ENCODE measurements around the gene ACP3.
"Not testable (repeated sequence)": the region's sequence is repeated elsewhere in the genome, so short reads cannot be mapped to it uniquely, and the experiment has no call there.

ACP3 gene

GRCh38 chr3:132360717-132361116 is 43.5 kb downstream of the ACP3 start:
- no peak for DNase-seq (ENCODE audit: low spot score)

DNA sequence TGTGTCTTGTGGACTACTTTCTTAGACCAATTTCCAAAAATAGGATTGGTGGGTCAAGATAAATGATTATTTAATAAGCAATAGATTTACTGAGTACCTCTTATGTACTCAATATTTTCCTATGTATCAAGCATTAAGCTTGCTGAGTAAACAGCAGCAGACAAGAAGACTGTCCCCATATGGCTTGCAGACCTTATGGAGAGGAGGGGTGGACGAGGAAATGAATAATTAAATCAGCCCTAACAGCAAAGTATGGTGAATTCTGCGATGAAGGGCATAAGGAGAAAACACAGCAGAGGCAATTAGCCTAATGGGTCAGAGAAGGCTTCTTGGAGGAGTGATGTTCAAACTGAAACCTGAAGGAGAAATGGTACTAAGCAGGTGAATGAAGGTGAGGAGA is 45.1 kb downstream of the ACP3 start:
- DNase-seq (ENCODE audit: low spot score), result no peak

- DNase-seq (ENCODE audit: low spot score), result no peak
Observed at GRCh38 chr3:132368515-132368914, 51.3 kb downstream of the ACP3 start.

GRCh38 chr3:132368962-132369361 is 51.8 kb downstream of the ACP3 start:
- DNase-seq (ENCODE audit: low spot score), result no peak

DNA sequence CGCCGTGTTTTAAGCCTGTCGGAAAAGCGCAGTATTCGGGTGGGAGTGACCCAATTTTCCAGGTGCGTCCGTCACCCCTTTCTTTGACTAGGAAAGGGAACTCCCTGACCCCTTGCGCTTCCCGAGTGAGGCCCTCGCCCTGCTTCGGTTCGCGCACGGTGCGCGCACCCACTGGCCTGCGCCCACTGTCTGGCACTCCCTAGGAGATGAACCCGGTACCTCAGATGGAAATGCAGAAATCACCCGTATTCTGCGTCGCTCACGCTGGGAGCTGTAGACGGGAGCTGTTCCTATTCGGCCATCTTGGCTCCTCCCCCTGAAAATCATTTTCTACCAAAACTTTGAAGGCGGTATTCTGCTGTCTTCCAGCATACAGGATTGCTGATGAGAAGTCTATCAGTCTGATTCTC is 59.7 kb downstream of the ACP3 start:
- not testable (repeated sequence) for DNase-seq (ENCODE audit: low spot score)

DNA sequence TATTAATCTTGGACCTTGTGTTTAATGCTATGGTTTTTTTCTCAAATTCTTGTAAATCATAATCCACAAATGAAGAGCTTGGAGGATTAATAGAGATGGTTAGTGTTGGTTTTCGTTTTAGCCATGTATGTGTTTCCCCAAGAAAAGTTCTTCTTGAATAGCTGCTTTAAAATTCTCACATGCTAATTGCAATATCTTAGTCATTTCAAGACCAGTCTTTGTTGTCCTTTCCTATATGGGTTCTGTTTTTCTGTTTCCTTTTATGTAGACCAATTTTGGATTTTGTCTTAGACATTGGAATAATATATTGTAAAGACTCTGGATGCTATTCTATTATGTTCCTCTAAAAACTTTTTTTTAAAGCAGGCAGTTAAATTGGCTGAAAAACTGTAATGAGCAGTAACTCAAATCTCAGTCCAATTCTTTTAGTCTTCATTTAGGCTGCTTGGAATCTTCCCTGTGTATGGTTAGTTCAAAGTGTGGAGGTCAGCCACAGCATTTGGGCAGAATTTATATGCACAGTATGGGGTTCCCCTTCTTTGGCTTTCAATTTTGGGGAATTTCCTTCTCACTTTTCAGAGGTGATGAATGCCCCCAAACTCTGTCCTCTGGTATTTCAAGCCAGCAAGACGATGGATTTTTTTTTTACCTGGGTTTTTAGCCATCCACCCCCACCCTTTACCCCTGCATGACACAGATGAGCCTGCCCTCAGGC is 61.0 kb downstream of the ACP3 start:
- DNase-seq (ENCODE audit: low spot score), result no peak

- DNase-seq (ENCODE audit: low spot score), result no peak
Observed at GRCh38 chr3:132378846-132379245, 61.6 kb downstream of the ACP3 start.

DNA sequence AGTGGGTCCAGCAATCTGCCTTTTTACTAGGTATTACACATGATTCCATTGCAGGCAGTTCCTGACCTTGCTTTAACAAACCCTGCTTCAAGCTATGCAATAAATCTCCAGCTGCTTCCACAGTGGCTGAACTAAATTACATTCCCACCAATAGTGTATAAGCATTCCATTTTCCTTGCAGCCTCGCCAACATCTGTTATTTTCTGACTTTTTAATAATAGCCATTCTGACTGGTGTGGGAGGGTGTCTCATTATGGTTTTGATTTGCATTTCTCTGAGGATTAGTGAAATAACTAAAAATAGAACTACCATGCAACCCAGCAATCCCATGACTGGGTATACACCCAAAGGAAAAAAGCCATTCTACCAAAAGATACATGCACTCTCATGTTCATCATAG is 63.7 kb downstream of the ACP3 start:
- no peak for DNase-seq (ENCODE audit: low spot score)

DNA sequence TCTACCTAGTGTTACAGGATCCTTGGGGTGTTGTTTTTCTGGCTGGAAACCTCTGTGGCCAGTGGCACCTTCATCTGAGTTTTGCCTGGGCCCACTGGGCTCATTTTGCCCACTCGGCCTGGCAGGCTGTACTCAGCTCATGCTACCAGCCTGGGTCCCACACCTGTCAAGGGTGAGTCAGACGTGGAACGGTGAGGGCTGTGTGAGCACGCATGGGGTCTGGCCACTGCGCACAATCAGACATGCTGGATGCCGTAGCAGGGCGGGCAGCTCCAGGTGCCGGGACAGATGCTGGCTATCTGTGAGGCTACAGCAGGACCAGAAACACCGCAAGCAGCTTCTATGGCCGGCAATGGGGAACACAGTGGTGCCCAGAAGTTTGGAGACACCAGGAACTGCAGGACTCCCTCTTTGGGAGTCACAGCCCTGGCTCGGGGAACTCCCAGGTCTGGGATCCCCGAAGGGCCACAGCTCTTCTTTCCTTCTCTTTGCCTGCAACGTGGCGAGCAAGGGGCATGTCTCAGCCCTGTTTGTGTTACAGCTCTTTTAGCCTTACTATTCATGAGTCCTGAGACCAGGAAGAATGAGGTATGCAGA is 64.2 kb downstream of the ACP3 start:
- DNase-seq (ENCODE audit: low spot score), result no peak

DNA sequence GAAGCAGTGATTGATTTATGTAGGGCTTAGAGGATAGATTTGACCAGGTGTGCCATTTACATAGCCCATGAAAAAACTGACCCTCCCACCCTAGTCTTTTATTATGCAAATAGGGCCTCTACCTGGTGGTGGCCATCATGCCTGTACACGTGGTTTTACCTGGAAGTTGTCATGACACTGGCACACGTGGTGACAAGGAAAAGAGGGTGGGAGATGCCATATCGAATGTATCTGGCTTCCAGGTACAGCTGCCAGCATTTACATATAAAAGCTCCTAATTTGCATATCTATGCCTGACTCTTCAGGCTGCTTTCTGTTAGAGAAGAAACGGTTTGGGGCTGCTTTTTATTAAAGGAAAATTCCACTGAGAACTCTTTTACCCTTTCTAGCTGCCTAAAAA is 65.1 kb downstream of the ACP3 start:
- DNase-seq (ENCODE audit: low spot score), result no peak

DNA sequence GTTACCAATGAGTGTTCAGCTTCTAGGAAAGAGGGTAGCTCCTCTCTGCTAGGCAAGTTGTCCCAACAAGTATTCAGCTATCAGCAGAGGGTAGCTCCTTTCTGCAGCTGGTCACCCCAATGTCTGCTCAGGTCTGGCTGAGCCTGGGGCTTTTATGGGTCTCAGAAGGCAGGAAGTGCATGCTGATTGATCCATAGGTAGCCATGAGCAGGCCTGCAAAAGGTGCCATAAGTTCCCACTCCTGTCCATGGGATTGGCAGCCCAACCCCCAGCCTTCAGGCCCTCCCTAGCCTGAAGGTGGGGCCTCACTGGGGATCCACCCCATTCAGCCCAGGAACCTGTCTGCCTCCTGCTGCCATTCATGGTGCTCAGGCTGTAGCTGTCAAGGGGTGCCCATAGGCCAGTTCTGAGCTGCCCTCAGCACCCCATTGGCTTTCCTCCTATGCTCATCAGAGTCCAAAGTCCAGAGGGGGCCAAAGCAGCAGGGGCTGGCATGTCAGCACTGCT is 65.5 kb downstream of the ACP3 start:
- DNase-seq (ENCODE audit: low spot score), result no peak

GRCh38 chr3:132386259-132386658 is 69.1 kb downstream of the ACP3 start:
- DNase-seq (ENCODE audit: low spot score), result no peak

DNA sequence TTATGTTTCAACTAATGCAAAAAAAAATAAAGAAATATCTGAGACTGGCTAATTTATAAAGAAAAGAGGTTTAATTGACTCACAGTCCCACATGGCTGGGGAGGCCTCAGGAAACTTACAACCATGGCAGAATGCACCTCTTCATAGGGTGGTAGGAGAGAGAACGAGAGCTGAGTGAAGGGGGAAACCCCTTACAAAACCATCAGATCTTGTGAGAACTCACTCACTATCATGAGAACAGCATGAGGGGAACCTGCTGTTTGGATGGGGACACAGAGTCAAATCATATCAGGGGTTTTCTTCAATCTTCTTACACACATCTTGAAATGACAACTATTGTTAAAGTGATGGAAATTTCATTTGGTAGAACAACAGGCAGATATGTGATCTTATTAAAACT is 75.5 kb downstream of the ACP3 start:
- DNase-seq (ENCODE audit: low spot score), result not testable (repeated sequence)

DNA sequence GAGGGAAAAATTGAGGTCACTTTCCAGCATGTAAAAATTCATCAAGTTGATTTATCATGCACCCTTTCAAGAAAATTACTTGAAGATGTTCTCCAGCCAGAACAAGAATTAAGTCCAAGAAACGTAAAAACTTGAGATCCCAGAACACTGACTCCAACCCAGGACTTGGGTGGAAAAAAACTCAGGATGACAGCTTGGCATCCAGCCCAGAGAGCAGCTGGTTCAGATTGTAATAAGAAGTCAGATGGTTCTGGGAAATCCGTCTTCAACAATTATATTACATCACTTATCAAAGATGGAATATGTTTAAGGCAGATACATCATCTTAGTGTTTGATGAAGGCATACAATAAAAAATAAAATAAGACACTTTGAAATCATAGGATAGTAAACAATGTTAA is 77.1 kb downstream of the ACP3 start:
- no peak for DNase-seq (ENCODE audit: low spot score)

- no peak for DNase-seq (ENCODE audit: low spot score)
Observed at GRCh38 chr3:132395126-132395525, 77.9 kb downstream of the ACP3 start.

DNA sequence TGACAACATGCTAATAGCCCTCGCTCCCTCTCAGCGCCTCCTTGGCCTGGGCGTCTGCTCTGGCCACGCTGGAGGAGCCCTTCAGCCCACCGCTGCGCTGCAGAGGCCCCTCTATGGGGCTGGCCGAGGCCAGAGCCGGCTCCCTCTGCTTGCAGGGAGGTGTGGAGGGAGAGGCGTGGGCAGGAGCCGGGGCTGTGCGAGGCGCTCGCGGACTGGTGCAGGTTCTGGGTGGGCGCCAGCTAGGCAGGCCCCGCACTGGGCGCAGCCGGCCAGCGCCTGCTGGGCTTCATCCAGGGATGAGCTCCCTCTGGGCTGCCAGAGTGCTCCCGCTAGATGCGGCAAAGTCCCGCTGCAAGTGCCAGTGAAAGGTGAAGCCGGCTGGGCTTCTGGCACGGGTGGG is 79.0 kb downstream of the ACP3 start:
- DNase-seq (ENCODE audit: low spot score), result no peak

DNA sequence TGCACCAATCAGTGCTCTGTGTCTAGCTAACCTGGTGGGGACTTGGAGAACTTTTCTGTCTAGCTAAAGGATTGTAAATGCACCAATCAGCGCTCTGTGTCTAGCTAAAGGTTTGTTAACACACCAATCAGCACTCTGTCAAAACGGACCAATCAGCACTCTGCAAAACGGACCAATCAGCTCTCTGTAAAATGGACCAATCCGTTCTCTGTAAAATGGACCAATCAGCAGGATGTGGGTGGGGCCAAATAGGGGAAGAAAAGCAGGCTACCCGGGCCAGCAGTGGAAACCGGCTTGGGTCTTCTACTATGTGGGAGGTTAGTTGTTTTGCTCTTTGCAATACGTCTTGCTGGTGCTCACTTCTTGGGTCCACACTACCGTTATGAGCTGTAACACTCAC is 79.6 kb downstream of the ACP3 start:
- DNase-seq (ENCODE audit: low spot score), result not testable (repeated sequence)

GRCh38 chr3:132399054-132399929 is 82.1 kb downstream of the ACP3 start:
- peak; percentile 22 for DNase-seq (ENCODE audit: low spot score)

GRCh38 chr3:132401255-132401654 is 84.0 kb downstream of the ACP3 start:
- no peak for DNase-seq (ENCODE audit: low spot score)

- DNase-seq (ENCODE audit: low spot score), result no peak
Observed at GRCh38 chr3:132404276-132404675, 87.1 kb downstream of the ACP3 start.

DNA sequence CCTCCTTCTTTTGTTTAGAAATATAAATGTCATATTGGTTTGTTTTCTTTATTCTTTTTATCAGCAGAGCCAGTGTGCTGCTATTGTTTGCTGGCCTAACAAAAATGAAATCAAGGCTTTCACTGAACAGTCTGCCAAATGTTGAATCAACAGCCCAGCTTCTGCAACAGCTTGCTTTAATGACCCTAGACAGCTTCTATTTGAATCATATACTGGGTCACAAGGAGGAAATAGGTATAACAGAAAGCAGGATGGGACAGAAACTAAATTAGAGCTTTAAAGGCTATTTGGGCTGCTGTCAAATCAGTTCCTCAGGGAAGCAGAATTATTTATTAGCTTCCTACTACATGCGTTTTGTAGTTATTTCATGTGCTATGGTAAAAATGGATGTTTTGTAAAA is 88.0 kb downstream of the ACP3 start:
- no peak for DNase-seq (ENCODE audit: low spot score)

DNA sequence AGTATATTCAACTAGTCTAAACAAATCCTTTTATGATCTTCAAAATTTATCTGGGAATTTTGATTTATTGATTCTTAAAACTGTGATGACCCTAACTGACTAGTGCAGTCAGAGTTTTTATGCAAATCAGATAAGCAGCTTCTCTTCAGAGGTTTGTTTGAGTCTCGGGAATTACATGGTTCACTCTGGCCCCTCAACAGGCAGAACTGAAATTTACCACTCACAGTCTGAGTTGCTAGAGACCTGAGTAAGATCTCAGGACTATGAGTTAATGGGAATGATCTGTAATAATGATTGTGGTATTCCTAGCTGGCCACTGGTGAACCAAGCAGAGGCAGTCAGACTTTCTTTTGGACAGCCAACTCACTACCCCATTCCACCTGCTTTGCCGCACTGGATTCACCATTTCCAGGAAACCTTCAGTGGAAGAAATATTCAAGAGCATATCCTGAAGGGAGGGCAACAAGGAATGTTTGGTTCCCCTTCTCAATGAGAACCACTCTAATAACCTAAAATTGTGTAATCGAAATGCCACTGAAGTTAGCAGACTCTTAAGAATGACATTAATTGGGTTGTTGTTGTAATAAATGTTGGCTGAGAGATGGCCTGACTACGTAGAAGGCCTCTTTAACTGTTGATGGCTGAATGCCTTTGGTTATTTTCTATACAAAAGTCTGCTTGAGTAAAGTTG is 88.5 kb downstream of the ACP3 start:
- no peak for DNase-seq (ENCODE audit: low spot score)
